NCI-H446 (cell line): ENCODE data around the gene ZNF682.
"Not testable (repeated sequence)": the region's sequence is repeated elsewhere in the genome, so short reads cannot be mapped to it uniquely, and the experiment has no call there.

ENCODE experiments used
- DNase-seq, 2 experiments: peaks; one replicate each; lab custom pipeline; 2025; lab: John Stamatoyannopoulos, UW

ZNF682 gene

GRCh38 chr19:20039203-20039723, at the start of gene ZNF682:
Gene ZNF682, minus strand, starts transcription at chr19:20039505. Its CDS starts 160 bp downstream, at chr19:20039345.
- peak in 1 of 2 experiments; percentile 3 for DNase-seq

DNA sequence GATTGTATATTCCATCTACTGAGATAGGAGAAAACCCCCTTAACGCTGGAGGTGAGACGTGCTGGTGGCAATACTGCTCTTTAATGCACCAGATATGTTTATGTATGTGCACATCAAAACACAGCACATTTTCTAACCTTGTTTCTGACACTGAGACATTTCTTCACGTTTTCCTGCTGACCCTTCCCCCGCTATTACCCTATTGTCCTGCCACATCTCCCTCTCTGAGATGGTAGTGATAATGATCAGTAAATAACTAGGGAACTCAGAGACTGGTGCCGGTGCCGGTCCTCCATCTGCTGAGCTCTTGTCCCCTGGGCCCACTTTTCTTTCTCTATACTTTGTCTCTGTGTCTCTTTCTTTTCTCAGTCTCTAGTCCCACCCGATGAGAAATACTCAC, 43.6 kb upstream of the ZNF682 start:
- DNase-seq: not testable (repeated sequence)

- DNase-seq: not testable (repeated sequence)
These were observed 43.0 kb upstream of the ZNF682 start for GRCh38 chr19:20082232-20082833.

DNA sequence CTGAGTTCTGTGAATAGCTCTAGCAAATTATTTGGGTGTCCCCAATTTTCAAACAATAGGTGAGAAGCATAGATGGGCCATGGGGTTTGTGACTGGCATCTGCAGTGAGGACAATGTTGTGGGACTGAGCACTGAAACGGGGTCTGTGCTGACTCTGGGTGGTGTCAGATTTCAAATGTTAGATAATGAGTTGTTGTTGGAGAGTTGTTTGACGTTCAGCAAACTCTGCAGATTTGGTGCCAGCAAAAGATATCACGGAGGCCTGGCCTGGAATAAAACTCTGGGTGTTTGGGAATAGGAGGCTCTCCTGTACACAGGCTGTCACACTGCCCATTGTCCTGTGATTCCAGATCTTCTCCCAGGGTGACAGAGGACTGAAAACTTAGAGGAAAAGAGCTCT, 41.4 kb upstream of the ZNF682 start:
- no peak for DNase-seq

DNA sequence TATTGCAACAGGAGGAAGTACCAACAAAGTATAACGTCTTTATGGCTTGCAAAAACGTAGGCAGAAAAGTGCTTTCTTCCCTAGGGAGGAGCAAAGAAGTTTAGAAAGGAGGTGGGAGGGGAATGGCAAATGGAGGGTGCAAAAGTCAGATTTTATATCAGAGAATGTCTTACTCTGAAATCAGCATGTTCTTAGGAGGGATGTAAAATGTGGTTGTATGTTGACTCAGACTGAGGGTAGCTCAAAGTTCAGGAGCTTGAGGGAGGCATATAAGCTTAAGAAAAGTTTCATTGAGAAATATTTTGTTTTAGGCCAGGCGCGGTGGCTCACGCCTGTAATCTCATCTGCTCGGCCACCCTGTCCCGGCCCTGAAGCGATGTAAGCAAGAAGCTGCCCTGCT, 40.2 kb upstream of the ZNF682 start:
- no peak for DNase-seq

DNA sequence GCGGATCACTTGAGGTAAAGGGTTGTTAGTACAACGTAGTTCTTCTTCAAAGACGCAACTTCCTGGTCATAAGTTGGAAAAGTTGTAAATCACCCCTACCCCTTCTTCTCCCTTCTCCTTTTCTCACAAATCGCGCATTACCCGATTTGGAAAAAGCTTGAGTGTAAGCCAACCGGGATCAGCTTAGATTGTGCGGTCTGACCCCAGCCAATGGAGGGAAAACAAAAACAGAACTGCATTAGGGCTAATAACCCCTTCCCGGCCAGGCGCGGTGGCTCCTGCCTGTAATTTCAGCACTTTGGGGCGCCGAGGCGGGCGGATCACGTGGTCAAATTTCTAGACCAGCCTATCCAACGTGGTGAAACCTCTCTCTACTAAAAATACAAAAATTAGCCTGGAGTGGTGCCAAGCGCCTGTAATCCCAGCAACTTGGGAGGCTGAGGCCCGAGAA, 39.3 kb upstream of the ZNF682 start:
- no peak for DNase-seq

GRCh38 chr19:20077791-20078463, 38.6 kb upstream of the ZNF682 start, which contains the start of gene ZNF90:
Gene ZNF90, plus strand, starts transcription at chr19:20078000. Its CDS starts 133 bp downstream, at chr19:20078133.
- DNase-seq: no peak

DNA sequence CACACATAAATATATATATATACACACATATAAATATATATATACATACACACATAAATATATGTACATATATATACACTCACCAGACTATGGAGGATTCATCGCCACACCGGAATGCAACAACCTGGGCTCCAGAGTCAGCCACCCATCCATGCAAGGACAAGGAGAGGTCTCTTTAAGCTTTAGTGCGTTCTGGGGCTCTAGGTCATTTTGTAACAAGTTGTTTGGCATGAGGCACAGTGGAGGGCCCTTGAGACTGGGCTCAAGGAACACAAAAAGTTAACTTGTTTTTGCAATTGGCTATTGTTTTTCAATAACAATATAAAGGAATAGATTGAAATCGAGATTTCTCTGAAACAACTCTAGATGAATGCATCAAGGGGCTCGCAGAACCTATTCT, 33.6 kb upstream of the ZNF682 start:
- DNase-seq: no peak

GRCh38 chr19:20070691-20071090, 31.4 kb upstream of the ZNF682 start:
- no peak for DNase-seq

- DNase-seq: not testable (repeated sequence)
These were observed 29.3 kb upstream of the ZNF682 start for GRCh38 chr19:20068559-20068958.

- no peak for DNase-seq
These were observed 28.6 kb upstream of the ZNF682 start for GRCh38 chr19:20067943-20068342.

DNA sequence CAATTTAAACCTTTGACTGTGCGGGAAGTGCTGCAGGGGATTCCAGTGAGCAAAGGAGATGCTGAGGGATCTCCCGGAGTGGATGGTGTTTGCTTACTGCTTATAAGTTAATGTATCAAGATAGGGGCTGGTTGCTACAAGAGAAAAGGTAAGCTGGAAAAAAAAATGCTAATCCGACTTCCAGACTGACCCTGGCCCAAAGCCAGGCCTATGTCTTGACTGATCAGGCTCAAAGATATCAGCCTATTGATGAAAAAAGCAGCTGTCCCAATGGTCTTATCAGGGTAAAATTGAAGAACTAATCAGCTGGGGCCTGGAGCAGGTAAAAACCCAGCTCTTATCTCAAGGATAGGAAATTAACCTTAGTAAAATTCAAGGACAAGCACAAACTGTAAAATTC, 27.6 kb upstream of the ZNF682 start:
- no peak for DNase-seq

DNA sequence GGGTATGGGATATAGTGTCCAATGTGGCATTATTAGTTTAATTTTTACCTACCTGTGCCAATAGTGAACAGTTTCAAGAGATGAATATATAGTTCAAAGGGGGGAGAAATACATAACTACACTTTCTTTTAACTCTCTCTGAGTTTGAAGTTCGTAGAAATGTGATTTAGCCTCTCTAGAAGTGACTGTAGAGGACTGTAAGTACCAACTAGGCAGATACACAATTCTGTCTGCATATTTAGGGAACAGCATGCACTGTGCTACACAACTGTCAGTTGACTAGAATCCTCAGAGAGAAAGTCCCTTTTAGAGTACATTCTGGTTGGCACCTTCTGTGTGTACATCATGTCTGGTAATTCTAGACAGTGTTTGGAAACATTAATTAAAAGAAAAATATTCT, 21.0 kb upstream of the ZNF682 start:
- DNase-seq: no peak

- DNase-seq: not testable (repeated sequence)
These were observed 19.4 kb upstream of the ZNF682 start for GRCh38 chr19:20058738-20059137.

- DNase-seq: no peak
These were observed 12.8 kb upstream of the ZNF682 start for GRCh38 chr19:20051841-20052768.

GRCh38 chr19:20045742-20046141, 6.4 kb upstream of the ZNF682 start:
- not testable (repeated sequence) for DNase-seq

DNA sequence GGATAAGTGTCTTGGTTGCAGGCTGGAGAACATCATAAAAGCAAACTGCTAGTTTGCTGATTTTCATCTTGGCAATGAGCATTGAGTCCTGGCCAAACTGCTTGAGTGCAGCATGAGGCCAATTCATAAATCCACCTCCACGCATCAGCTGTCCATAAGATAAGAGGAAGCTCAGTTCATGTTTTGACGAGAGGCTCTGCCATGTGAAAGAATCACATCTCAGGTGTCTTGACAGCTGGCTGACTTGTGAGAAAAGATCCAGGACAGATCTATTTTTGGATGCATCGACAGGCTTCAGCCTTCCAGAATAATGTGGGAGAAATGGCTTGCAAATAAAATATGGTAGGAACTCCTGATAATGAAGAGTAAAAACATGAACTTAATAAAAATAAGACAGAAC, 5.4 kb upstream of the ZNF682 start:
- DNase-seq: no peak

DNA sequence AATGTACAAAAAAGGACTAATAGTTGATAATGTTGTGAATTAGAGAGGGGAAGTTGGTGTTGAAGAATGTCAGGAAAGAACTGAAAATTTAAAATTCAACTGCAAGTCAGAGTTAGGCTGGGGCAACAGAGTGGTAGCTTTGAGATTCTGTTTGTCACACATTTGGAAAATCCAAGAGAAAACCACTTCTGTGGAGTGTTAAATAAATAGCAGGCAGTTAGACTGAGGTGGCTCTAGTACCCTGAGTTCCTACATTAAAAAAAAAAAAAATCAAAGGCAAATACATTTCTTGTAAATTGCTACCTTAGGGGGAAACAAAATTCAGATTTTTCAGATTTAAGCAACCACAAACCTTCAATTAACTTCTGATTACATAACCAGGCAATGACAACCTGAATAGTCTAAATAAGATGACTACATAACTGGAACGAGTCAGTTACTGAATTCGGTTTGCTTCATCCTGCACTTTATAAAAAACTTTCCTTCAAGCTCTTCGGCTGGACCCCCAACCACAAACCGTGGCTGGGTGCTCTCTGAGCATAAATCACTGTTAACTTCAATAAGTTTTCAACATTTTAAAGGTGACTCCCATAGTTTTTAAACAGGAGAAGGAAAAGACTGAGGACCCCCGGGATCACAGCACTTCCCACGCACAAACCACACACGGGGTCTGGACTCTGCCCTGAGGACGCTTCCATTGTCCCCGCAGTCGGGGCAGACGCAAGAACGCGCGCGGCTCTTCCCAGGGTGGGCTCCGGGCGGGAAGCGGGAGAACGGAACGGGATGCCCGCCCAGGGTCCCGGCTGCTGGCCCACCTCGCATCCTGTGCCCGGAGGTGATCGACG, 725 bp downstream of the ZNF682 start:
- no peak for DNase-seq

- DNase-seq: no peak
These were observed 3.4 kb downstream of the ZNF682 start for GRCh38 chr19:20035935-20036334.

- DNase-seq: no peak
These were observed 10.7 kb downstream of the ZNF682 start for GRCh38 chr19:20028611-20029010.

DNA sequence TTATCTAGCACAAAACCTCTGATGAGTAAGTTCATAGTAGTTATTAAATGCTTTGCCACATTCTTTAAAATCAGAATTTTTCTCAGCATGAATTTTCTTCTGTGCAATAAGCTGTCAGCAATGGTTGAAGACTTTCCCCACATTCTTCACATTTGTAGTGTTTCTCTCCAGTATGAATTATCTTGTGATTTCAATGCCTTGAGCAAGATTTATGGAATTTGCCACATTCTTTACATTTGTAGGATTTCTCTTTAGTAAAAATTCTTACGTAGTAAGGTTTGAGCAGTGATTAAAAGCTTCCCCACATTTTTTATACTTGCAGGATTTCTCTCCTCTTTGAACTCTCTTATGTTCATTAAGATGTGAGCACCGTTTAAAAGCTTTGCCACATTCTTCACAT, 33.6 kb downstream of the ZNF682 start:
- no peak for DNase-seq
